ENCODE results near the gene GDPD4. TPM values are rescaled to one million over a fixed set of nuclear protein-coding genes. Genes with fewer than 3 reads are reported as not detected.

GDPD4 gene
- total RNA-seq, 1 experiment from 2014 or later: not detected

DNA sequence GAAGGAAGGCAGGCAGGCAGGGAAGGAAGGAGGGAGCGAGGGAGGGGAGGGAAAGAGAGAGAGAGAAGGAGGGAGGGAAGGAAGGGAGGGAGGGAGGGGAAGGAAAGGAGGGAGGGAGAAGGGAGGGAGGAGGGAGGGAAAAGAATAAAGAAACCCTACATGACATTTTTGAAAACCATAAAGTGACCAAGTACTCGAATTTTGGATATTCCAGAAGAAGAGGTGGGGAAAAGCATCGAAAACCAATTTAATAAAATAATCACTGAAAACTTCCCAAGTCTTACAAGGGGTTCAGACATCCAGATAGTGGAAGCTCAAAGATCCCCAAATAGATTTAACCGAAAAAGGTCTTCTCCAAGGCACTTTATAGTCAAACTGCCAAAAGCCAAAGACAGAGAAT, 11.7 kb downstream of the GDPD4 start:
- no peak for DNase-seq
- no peak overlapping the region for H3K9ac ChIP-seq (ENCODE audit: low read length)
- H3K4me1 ChIP-seq (ENCODE audit: low read length): no peaks in the 10 kb centered on the region
- H3K9me3 ChIP-seq (ENCODE audit: low read length): no peaks in the 10 kb centered on the region
- no peaks in the 10 kb centered on the region for H3K9me2 ChIP-seq (replicated peaks; ENCODE audit: insufficient read depth, low read length)
- H3K79me2 ChIP-seq (ENCODE audit: low read length): no peaks in the 10 kb centered on the region
- H3K27me3 ChIP-seq (ENCODE audit: low read length): no peaks in the 10 kb centered on the region
- no peak overlapping the region for H2AFZ ChIP-seq (ENCODE audit: low read length)
- no peaks in the 10 kb centered on the region for H3K36me3 ChIP-seq (ENCODE audit: insufficient read depth, low read length)
- H3K27ac ChIP-seq (ENCODE audit: low read length): no peak overlapping the region
- no peak overlapping the region for H3K4me2 ChIP-seq (ENCODE audit: low read depth, low read length, poor library complexity, severe bottlenecking)
- H4K20me1 ChIP-seq (ENCODE audit: insufficient read depth, low read depth, low read length): no peaks in the 10 kb centered on the region
- no peak overlapping the region for H3K4me3 ChIP-seq (ENCODE audit: low read length)

DNA sequence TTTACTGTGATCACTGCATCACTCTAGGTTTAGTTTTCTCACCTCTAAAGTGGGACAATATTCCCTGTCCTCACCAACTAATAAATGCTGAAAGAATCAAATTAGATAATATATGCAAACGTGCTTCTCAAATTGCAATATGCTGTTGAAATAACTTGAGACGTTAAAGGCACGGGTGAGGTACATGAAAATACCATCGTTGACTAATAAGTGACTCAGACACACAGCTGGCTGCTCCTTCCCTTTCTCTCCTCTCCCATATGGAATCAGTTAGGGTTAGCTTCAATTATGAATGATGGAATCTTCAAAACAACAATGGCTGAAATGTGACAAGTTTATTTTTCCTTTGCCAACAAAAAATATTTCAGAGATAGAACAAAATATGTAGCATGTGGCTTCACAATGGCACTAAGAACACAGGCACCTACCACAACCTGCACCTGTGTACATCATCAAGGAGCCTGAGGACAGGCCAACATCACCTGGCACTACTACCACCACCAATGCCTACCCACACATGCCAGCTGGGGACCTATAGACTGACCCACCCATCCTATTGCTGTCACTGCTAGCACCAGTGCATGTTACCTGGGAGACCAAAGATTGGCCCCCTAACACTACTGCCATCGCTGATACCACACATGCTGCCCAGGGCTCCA, 13.7 kb downstream of the GDPD4 start:
- Histone ChIP-seq H3K79me2 (ENCODE audit: low read length) (no peaks in the 10 kb centered on the region), H4K20me1 (ENCODE audit: insufficient read depth, low read depth, low read length) (no peaks in the 10 kb centered on the region), H3K9me2 (replicated peaks; ENCODE audit: insufficient read depth, low read length) (no peaks in the 10 kb centered on the region), H3K36me3 (ENCODE audit: insufficient read depth, low read length) (no peaks in the 10 kb centered on the region), H3K4me1 (ENCODE audit: low read length) (no peaks in the 10 kb centered on the region), H3K27me3 (ENCODE audit: low read length) (no peaks in the 10 kb centered on the region), H3K9me3 (ENCODE audit: low read length) (no peaks in the 10 kb centered on the region), H3K4me2 (ENCODE audit: low read depth, low read length, poor library complexity, severe bottlenecking) (no peak overlapping the region), H3K9ac (ENCODE audit: low read length) (no peak overlapping the region), H3K27ac (ENCODE audit: low read length) (no peak overlapping the region), H3K4me3 (ENCODE audit: low read length) (no peak overlapping the region), H2AFZ (ENCODE audit: low read length) (no peak overlapping the region)
- no peak for DNase-seq

DNA sequence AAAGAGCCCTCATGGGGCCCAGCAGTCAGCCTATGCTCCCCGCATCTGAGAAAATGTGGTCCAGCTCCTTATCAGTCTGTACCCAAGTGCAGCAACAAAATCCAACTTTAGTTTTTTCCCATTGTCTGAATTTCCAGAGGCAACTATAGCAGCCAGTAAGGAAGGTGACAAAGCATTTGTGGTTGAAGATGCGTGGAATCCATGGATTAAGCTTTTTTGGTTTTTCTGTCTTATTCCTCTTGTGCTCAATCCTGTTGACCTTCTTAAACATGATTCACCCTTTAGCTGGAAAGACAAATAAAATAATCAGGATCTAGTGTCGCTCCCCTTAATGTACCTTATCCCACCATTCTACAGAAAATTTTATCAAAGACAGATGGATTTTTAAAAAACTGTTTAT, 14.3 kb downstream of the GDPD4 start:
- no peaks in the 10 kb centered on the region for H3K9me3 ChIP-seq (ENCODE audit: low read length)
- no peak overlapping the region for H3K4me3 ChIP-seq (ENCODE audit: low read length)
- H3K36me3 ChIP-seq (ENCODE audit: insufficient read depth, low read length): no peaks in the 10 kb centered on the region
- no peak for DNase-seq
- no peaks in the 10 kb centered on the region for H3K27me3 ChIP-seq (ENCODE audit: low read length)
- H3K4me1 ChIP-seq (ENCODE audit: low read length): no peaks in the 10 kb centered on the region
- no peak overlapping the region for H3K4me2 ChIP-seq (ENCODE audit: low read depth, low read length, poor library complexity, severe bottlenecking)
- H2AFZ ChIP-seq (ENCODE audit: low read length): no peak overlapping the region
- H4K20me1 ChIP-seq (ENCODE audit: insufficient read depth, low read depth, low read length): no peaks in the 10 kb centered on the region
- H3K27ac ChIP-seq (ENCODE audit: low read length): no peak overlapping the region
- H3K9me2 ChIP-seq (replicated peaks; ENCODE audit: insufficient read depth, low read length): no peaks in the 10 kb centered on the region
- H3K79me2 ChIP-seq (ENCODE audit: low read length): no peaks in the 10 kb centered on the region
- H3K9ac ChIP-seq (ENCODE audit: low read length): no peak overlapping the region

DNA sequence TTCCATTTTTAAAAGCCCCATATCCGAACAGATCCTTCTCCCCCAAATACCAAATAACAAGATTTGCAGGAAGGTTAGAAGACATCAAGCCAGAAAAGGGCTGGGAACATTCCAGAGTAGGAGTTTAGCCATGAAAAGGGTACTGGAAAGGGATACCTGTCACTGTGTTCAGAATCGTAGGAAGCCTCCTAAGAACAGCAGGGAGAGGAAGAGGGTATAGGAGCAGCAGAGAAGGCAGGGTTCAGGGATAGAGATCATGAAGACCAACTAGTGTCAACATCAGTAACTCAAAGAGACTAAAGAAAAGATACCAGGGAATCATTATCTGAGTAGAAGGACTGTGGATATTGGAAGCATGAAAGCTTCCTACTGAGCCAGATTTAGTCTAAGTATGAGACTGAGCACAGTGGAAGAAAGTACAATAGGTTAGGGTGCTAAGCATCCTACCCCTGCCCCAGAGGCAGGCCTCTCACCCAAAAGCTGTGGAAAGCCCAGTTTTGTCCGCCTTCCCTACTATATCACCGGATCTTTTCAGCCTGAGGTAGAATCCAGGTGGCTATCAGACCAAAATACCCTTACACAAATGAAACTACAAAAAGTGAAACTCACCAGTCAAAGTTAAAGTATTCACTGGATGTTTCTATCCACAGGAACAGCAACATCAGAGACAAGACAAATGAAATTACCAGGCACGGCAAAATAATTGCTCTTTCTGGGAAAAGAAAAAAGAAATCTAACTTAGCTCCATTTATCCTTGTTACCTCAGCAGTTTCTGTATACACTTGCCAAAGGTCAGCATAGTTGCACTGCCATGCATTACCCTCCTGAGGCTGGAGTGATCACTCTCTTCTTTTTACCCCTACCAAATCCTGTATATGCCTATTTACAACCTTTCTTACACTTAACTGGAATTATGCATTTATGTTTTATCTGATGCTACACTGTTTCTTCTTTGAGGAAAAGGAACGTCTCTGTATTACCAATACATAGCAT, 16.7 kb downstream of the GDPD4 start:
- H3K4me1 ChIP-seq (ENCODE audit: low read length): no peaks in the 10 kb centered on the region
- no peak overlapping the region for H2AFZ ChIP-seq (ENCODE audit: low read length)
- no peaks in the 10 kb centered on the region for H3K79me2 ChIP-seq (ENCODE audit: low read length)
- no peak overlapping the region for H3K4me2 ChIP-seq (ENCODE audit: low read depth, low read length, poor library complexity, severe bottlenecking)
- no peak overlapping the region for H3K27ac ChIP-seq (ENCODE audit: low read length)
- no peaks in the 10 kb centered on the region for H4K20me1 ChIP-seq (ENCODE audit: insufficient read depth, low read depth, low read length)
- no peak overlapping the region for H3K4me3 ChIP-seq (ENCODE audit: low read length)
- DNase-seq: no peak
- no peaks in the 10 kb centered on the region for H3K27me3 ChIP-seq (ENCODE audit: low read length)
- H3K9me2 ChIP-seq (replicated peaks; ENCODE audit: insufficient read depth, low read length): no peaks in the 10 kb centered on the region
- H3K9me3 ChIP-seq (ENCODE audit: low read length): no peaks in the 10 kb centered on the region
- no peaks in the 10 kb centered on the region for H3K36me3 ChIP-seq (ENCODE audit: insufficient read depth, low read length)
- no peak overlapping the region for H3K9ac ChIP-seq (ENCODE audit: low read length)

DNA sequence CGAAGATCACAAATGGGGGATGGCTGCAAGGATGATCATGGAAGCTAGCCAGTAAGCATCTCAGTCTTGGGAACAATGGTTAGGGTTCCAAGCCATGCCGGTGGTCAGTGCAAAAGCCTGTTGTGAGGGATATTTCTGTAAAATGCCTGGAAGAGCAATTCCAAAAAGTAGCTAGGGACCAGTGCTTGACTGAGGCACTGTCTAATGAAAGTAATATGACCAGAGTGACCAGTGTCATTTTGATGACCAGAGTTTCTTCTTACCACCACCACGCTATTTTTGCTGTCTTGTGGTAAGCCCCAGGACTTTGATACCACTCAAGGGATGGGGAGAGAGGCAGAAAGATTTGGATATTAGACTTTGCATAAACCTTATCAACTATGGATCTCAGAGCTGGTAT, 18.4 kb downstream of the GDPD4 start:
- no peak for DNase-seq

DNA sequence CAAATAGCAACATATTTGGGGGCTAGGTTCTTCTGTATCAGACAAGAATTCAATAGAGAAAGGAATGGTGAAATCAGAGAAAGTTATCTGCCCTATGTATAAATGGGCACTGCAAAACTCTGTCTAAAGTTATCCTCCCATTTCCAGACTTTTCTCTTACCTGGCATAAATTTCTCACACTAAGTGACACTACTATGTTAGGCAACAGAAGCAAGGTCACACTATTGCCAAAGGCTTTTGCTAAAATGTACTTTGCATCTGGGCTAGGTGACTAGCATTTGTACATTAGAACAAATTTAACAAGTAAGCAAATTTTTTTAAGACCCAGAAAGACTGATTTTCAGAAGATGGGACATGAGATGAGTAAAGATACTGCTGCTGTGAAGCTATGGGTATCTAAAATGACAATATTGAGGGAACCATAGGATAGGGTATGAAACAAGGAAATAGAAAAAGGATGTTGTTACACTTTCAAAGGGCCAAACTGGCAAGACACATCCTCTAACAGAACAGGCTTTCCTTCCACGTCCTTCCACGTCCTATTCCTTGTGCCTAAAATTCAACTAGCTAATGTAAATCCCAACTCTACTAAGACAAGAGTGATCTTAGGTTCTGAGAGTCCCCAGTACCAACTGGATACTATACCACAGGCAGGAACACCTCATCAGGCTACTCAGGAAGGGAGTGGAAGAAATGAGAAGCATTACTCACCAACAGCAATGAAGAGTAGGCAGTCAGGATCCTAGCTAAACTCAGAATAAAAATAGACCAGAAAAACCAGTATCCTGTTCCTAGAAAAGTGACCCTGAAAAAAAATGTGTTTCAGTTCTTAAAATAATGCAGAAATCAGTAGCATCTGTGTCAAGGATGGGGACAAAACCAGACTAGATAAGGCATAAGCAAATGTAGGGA, 22.6 kb downstream of the GDPD4 start:
- Histone ChIP-seq H3K4me3 (ENCODE audit: low read length) (no peak overlapping the region), H3K4me2 (ENCODE audit: low read depth, low read length, poor library complexity, severe bottlenecking) (no peak overlapping the region), H3K27ac (ENCODE audit: low read length) (no peak overlapping the region), H3K79me2 (ENCODE audit: low read length) (no peaks in the 10 kb centered on the region), H3K9ac (ENCODE audit: low read length) (no peak overlapping the region), H3K36me3 (ENCODE audit: insufficient read depth, low read length) (no peaks in the 10 kb centered on the region), H3K9me3 (ENCODE audit: low read length) (no peaks in the 10 kb centered on the region), H3K27me3 (ENCODE audit: low read length) (no peaks in the 10 kb centered on the region), H3K9me2 (replicated peaks; ENCODE audit: insufficient read depth, low read length) (no peaks in the 10 kb centered on the region), H2AFZ (ENCODE audit: low read length) (no peak overlapping the region), H4K20me1 (ENCODE audit: insufficient read depth, low read depth, low read length) (no peaks in the 10 kb centered on the region), H3K4me1 (ENCODE audit: low read length) (no peaks in the 10 kb centered on the region)
- no peak for DNase-seq

More for the DNA sequence above, 18.4 kb downstream of the GDPD4 start:
- Histone ChIP-seq H4K20me1 (ENCODE audit: insufficient read depth, low read depth, low read length) (no peaks in the 10 kb centered on the region), H3K27ac (ENCODE audit: low read length) (no peak overlapping the region), H3K27me3 (ENCODE audit: low read length) (no peaks in the 10 kb centered on the region), H3K4me1 (ENCODE audit: low read length) (no peaks in the 10 kb centered on the region), H2AFZ (ENCODE audit: low read length) (no peak overlapping the region), H3K79me2 (ENCODE audit: low read length) (no peaks in the 10 kb centered on the region), H3K36me3 (ENCODE audit: insufficient read depth, low read length) (no peaks in the 10 kb centered on the region), H3K9ac (ENCODE audit: low read length) (no peak overlapping the region), H3K4me3 (ENCODE audit: low read length) (no peak overlapping the region), H3K4me2 (ENCODE audit: low read depth, low read length, poor library complexity, severe bottlenecking) (no peak overlapping the region), H3K9me2 (replicated peaks; ENCODE audit: insufficient read depth, low read length) (no peaks in the 10 kb centered on the region), H3K9me3 (ENCODE audit: low read length) (no peaks in the 10 kb centered on the region)

DNA sequence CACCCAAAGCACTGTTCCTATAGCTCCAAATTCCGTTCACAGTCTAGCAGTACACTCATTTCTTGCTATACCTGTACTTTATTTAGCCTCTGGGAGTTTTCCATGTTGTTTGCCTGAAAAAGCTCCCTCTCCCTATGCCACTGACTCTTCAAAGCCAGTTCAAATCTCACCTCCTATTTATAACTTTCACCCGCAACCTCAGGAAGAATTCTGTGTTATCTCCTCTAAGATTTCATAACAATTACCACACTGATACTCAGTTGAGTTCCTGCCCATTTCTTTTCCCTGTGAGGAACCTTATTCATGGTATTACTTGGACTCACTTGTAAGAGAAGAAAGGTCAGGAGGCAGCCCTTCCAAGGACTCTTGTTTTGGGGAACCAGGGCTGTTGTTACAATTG, 25.2 kb downstream of the GDPD4 start:
- H3K4me2 ChIP-seq (ENCODE audit: low read depth, low read length, poor library complexity, severe bottlenecking): no peak overlapping the region
- H2AFZ ChIP-seq (ENCODE audit: low read length): no peak overlapping the region
- no peak for DNase-seq
- no peaks in the 10 kb centered on the region for H3K9me2 ChIP-seq (replicated peaks; ENCODE audit: insufficient read depth, low read length)
- no peak overlapping the region for H3K4me3 ChIP-seq (ENCODE audit: low read length)
- no peak overlapping the region for H3K27ac ChIP-seq (ENCODE audit: low read length)
- H3K9me3 ChIP-seq (ENCODE audit: low read length): no peaks in the 10 kb centered on the region
- H4K20me1 ChIP-seq (ENCODE audit: insufficient read depth, low read depth, low read length): no peaks in the 10 kb centered on the region
- no peaks in the 10 kb centered on the region for H3K27me3 ChIP-seq (ENCODE audit: low read length)
- no peaks in the 10 kb centered on the region for H3K79me2 ChIP-seq (ENCODE audit: low read length)
- H3K4me1 ChIP-seq (ENCODE audit: low read length): no peaks in the 10 kb centered on the region
- no peak overlapping the region for H3K9ac ChIP-seq (ENCODE audit: low read length)
- H3K36me3 ChIP-seq (ENCODE audit: insufficient read depth, low read length): no peaks in the 10 kb centered on the region

DNA sequence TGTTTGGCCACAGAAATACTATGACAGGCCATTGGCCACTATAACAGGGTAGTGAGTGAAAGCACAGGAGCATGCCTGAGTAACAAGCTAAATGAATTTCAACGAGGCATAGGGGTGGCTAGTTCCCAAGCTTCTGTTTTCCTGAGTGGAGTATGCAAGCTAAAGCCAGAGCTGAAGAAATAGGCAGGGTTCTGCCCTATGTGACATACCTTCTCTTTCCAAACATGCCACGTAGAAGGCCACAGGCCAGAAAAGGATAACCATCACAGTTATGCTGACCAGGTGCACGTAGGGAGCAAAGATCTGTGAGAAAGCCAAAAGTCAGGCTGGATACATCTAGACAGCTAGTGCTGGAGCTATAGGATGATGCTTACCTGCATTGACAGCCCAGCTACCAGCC, 30.6 kb downstream of the GDPD4 start:
- no peak overlapping the region for H3K9ac ChIP-seq (ENCODE audit: low read length)
- H2AFZ ChIP-seq (ENCODE audit: low read length): no peak overlapping the region
- no peaks in the 10 kb centered on the region for H3K4me1 ChIP-seq (ENCODE audit: low read length)
- no peak overlapping the region for H3K4me3 ChIP-seq (ENCODE audit: low read length)
- no peak for DNase-seq
- H3K27me3 ChIP-seq (ENCODE audit: low read length): no peaks in the 10 kb centered on the region
- H3K36me3 ChIP-seq (ENCODE audit: insufficient read depth, low read length): no peaks in the 10 kb centered on the region
- H4K20me1 ChIP-seq (ENCODE audit: insufficient read depth, low read depth, low read length): no peaks in the 10 kb centered on the region
- H3K79me2 ChIP-seq (ENCODE audit: low read length): no peaks in the 10 kb centered on the region
- no peaks in the 10 kb centered on the region for H3K9me3 ChIP-seq (ENCODE audit: low read length)
- H3K27ac ChIP-seq (ENCODE audit: low read length): no peak overlapping the region
- H3K4me2 ChIP-seq (ENCODE audit: low read depth, low read length, poor library complexity, severe bottlenecking): no peak overlapping the region
- H3K9me2 ChIP-seq (replicated peaks; ENCODE audit: insufficient read depth, low read length): no peaks in the 10 kb centered on the region

Data from Karpas-422 (cell line).